Caco-2 (cell line): Measurements from ENCODE around the gene CCNQ. TPM values are rescaled to one million over a fixed set of nuclear protein-coding genes. Genes with fewer than 3 reads are reported as not detected.

Experiments used
- BruUV-seq: library from RNA; stranded (reverse); fragments of 400-500 nt; replicated peaks from 2 replicates; lab custom pipeline; 2021; lab: Mats Ljungman, UMichigan
- CTCF ChIA-PET: fragments of 300-600 bp; sonication (Branson Sonifier 250); formaldehyde crosslinking; loops from one replicate; lab custom pipeline; 2022; ENCODE audit warnings: antibody characterized with exemption; lab: Charles Lee
- POLR2A ChIA-PET: fragments of 300-600 bp; sonication (Branson Sonifier 250); formaldehyde crosslinking; loops from one replicate; lab custom pipeline; 2022; ENCODE audit warnings: antibody characterized with exemption; lab: Charles Lee
- DNase-seq, 2 experiments: peaks; one replicate each; pipeline versions ENCODE4 v3.0.0 to v3.0.0-alpha.2; 2020 to 2022
- H3K27me3 ChIP-seq: replicated peaks from 2 replicates; pipeline ENCODE4 v1.6.0; 2011; ENCODE audit warnings: low read length; ENCODE audit not compliant: control insufficient read depth, insufficient read depth
- H3K36me3 ChIP-seq: 2 replicates; pipeline ENCODE4 v1.5.1; 2011; ENCODE audit warnings: low read length; ENCODE audit not compliant: control insufficient read depth, insufficient read depth
- H3K4me1 ChIP-seq: fragments of 250-450 bp; sonication (Bioruptor Pico); 2 replicates; pipeline ENCODE4 v1.5.1; 2020; ENCODE audit warnings: mild to moderate bottlenecking
- H3K4me3 ChIP-seq: 2 replicates; pipeline ENCODE4 v1.5.1; 2011; ENCODE audit warnings: low read depth, mild to moderate bottlenecking, control low read depth, low read length
- H3K9me3 ChIP-seq: fragments of 250-450 bp; sonication (Bioruptor Pico); 2 replicates; pipeline ENCODE4 v1.5.1; 2020; ENCODE audit warnings: mild to moderate bottlenecking, moderate library complexity
- H3K27ac Mint-ChIP-seq: one replicate; pipeline ENCODE4 v1.8.0; 2022; ENCODE audit warnings: mixed read lengths; ENCODE audit not compliant: unreplicated experiment
- H3K27me3 Mint-ChIP-seq: one replicate; pipeline ENCODE4 v1.8.0; 2022; ENCODE audit warnings: mixed read lengths; ENCODE audit not compliant: insufficient read depth, unreplicated experiment
- H3K36me3 Mint-ChIP-seq: one replicate; pipeline ENCODE4 v1.8.0; 2022; ENCODE audit warnings: mild to moderate bottlenecking, mixed read lengths; ENCODE audit not compliant: insufficient read depth, unreplicated experiment
- H3K4me1 Mint-ChIP-seq: one replicate; pipeline ENCODE4 v1.8.0; 2022; ENCODE audit warnings: low read depth, mixed read lengths; ENCODE audit not compliant: unreplicated experiment
- H3K4me3 Mint-ChIP-seq: one replicate; pipeline ENCODE4 v1.8.0; 2022; ENCODE audit warnings: mild to moderate bottlenecking, moderate library complexity, mixed read lengths; ENCODE audit not compliant: unreplicated experiment
- H3K9me3 Mint-ChIP-seq: one replicate; pipeline ENCODE4 v1.8.0; 2022; ENCODE audit warnings: mixed read lengths; ENCODE audit not compliant: unreplicated experiment
- CTCF ChIP-seq, 2 experiments: fragments of 200-600 bp in 1 of 2; IDR thresholded peaks; 1 replicate in 1 of 2; 2 replicates in 1 of 2; pipeline versions ENCODE4 v1.5.1 to v1.8.0; 2011 to 2022; ENCODE audit warnings: antibody characterized with exemption in 1 of 2, control low read depth in 1 of 2, inconsistent platforms in 1 of 2, low read depth in 1 of 2, low read length in 1 of 2, mild to moderate bottlenecking in 1 of 2, moderate library complexity in 1 of 2; ENCODE audit not compliant: insufficient read depth in 1 of 2, severe bottlenecking in 1 of 2, unreplicated experiment in 1 of 2
- intact Hi-C: fragments of 100-400 bp; cut with micrococcal nuclease; formaldehyde crosslinking; loops from one replicate; pipeline ENCODE4 v1.10.0; 2022; ENCODE audit not compliant: unreplicated experiment
- total RNA-seq: library from RNA; stranded (reverse); gene quantifications from 2 replicates; pipeline ENCODE4 v1.2.3, GENCODE V29; 2022

Gene CCNQ
- total RNA-seq, 1 experiment from 2014 or later = 23.8 TPM

DNA sequence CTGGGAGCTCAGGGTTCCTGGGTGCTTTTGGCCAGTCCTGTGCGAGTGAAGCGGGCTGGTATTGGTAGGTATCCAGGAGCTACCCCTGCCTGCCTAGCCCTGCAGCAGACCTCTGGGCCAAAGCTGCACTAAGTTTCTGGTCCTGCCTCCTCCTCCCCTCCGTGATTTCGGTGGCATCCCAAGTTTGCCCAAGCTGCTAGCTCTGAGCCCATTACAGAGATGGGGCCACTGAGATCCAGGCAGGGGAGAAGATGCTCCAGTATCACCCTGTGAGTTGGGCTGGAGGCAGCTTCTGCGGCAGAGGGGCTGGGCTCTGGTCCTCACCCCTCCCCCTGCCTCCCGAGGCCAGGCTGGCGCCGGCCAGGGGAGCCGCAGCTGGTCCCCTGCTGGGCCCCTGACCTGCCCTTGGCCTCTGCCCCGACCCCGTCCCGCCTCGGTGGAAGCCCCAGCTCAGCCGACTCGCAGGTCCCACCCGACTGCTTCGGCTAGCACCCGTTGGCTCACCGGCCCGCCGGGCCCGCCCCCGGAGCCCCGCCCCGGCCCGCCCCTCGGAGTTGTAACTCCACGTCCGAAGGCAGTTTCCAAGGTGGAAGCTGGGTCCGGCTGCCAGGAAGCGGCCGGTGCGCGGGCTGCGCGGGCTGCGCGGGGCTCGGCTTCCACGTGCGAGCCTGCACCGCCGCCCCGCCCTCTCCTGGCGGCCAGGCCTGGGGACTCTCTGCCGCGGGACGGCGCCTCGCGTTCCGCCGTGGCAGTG, 47.9 kb upstream of the CCNQ start, which contains the start of gene DUSP9:
Gene DUSP9 (plus strand): TSS at position 584 of the 754 bp plus-strand sequence. CDS start 751 bp downstream, outside the sequence.
- no TSS peak for BruUV-seq
- intact Hi-C loops = loop anchor here (5.0 kb wide), 1 partner anchor 34 kb away; no protein-coding TSS in a partner anchor
- no peaks in the 10 kb centered on the region for H3K9me3 ChIP-seq
- no peaks in the 10 kb centered on the region for H3K27me3 ChIP-seq
- TF ChIP-seq CTCF (IDR thresholded peaks at IDR 0.05; ENCODE audit: insufficient read depth in 1 of 2, low read depth in 1 of 2, low read length in 1 of 2, severe bottlenecking in 1 of 2, unreplicated experiment in 1 of 2) = no peak
- Mint-ChIP-seq H3K4me3 (peak within 1 kb of the TSS; percentile 43), H3K27ac (no peak within 1 kb of the TSS), H3K27me3 (peaks cover 4% of the 10 kb centered on the region), H3K9me3 (no peaks in the 10 kb centered on the region), H3K4me1 (no peaks in the 10 kb centered on the region), H3K36me3 (no peaks in the 10 kb centered on the region)
- no peaks in the 10 kb centered on the region for H3K36me3 ChIP-seq
- peak within 1 kb of the TSS; percentile 31 for H3K4me3 ChIP-seq
- peak; percentile 74 to 82 for DNase-seq
- H3K4me1 ChIP-seq = peaks cover 24% of the 10 kb centered on the region
- POLR2A ChIA-PET = interaction anchor here (0.6 kb wide), 1 partner anchor 35 kb away, joined by 3 read pairs; no protein-coding TSS in a partner anchor
- CTCF ChIA-PET = interaction anchor here (0.5 to 3.4 kb wide), 10 partner anchors 10 to 92 kb away, joined by 3 to 15 read pairs (median 3); partner anchors contain the start of gene CCNQ

DNA sequence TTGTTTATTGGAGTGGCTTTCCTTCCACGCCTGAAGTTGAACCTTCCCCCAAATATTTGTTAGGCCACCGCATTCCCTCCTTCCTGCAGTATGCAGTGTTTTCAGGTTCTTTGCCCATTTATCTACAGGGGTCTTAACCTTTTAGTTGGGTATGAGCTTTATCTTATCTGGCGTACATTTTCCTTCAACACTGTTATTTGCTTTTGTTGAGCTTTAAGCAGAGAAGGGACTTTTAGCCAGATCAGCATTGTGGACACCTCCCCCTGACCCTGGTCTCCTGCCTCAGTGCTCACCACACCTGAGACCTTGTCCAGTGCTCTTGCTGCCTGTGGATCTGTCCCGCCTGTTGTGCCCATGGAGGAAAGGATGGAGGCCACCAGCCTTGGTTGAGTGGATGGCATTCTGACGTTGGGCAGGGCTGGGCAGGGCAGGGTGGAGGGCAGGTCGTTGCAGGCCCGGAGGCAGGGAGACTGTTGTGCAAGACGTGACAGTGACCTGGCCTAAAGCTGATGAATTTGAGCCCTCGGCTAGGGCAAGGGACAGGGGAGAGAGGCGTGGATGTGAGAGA, 47.1 kb upstream of the CCNQ start:
- DNase-seq = peak; percentile 32 to 65
- no peaks in the 10 kb centered on the region for H3K36me3 ChIP-seq
- peaks cover 6% of the 10 kb centered on the region for H3K4me1 Mint-ChIP-seq
- intact Hi-C loops = loop anchor here (5.0 kb wide), 1 partner anchor 34 kb away; no protein-coding TSS in a partner anchor
- no peaks in the 10 kb centered on the region for H3K9me3 ChIP-seq
- no TSS peak for BruUV-seq
- CTCF ChIA-PET = interaction anchor here (0.5 to 3.4 kb wide), 8 partner anchors 10 to 47 kb away, joined by 3 to 15 read pairs (median 5); partner anchors contain the start of gene CCNQ
- H3K27me3 Mint-ChIP-seq = peaks cover 4% of the 10 kb centered on the region
- H3K27ac Mint-ChIP-seq = no peak overlapping the region
- H3K9me3 Mint-ChIP-seq = no peaks in the 10 kb centered on the region
- no peaks in the 10 kb centered on the region for H3K27me3 ChIP-seq
- H3K36me3 Mint-ChIP-seq = no peaks in the 10 kb centered on the region
- peak overlapping the region; percentile 43 for H3K4me3 Mint-ChIP-seq
- peak overlapping the region; percentile 10; the same call in 1 of the 2 replicates for H3K4me3 ChIP-seq
- no peak for TF ChIP-seq CTCF (IDR thresholded peaks at IDR 0.05; ENCODE audit: insufficient read depth in 1 of 2, low read depth in 1 of 2, low read length in 1 of 2, severe bottlenecking in 1 of 2, unreplicated experiment in 1 of 2)
- POLR2A ChIA-PET = no interaction called here
- peaks cover 24% of the 10 kb centered on the region for H3K4me1 ChIP-seq

- H3K4me3 ChIP-seq = no peak overlapping the region
- CTCF ChIA-PET = interaction anchor here (1.1 to 1.5 kb wide), 4 partner anchors 9 to 106 kb away, joined by 3 to 7 read pairs (median 4); no protein-coding TSS in a partner anchor
- H3K4me3 Mint-ChIP-seq = no peak overlapping the region
These were observed 46.2 kb upstream of the CCNQ start for GRCh38 chrX:153645151-153645550.

More at GRCh38 chrX:153645151-153645550, 46.2 kb upstream of the CCNQ start:
- H3K36me3 ChIP-seq = no peaks in the 10 kb centered on the region
- Mint-ChIP-seq H3K27me3 (peaks cover 4% of the 10 kb centered on the region), H3K27ac (no peak overlapping the region), H3K4me1 (peaks cover 6% of the 10 kb centered on the region), H3K9me3 (no peaks in the 10 kb centered on the region), H3K36me3 (no peaks in the 10 kb centered on the region)
- DNase-seq = no peak
- POLR2A ChIA-PET = no interaction called here
- H3K4me1 ChIP-seq = peaks cover 24% of the 10 kb centered on the region
- no peaks in the 10 kb centered on the region for H3K9me3 ChIP-seq
- intact Hi-C loops = loop anchor here (5.0 kb wide), 1 partner anchor 33 kb away; no protein-coding TSS in a partner anchor
- no peak for TF ChIP-seq CTCF (IDR thresholded peaks at IDR 0.05; ENCODE audit: insufficient read depth in 1 of 2, low read depth in 1 of 2, low read length in 1 of 2, severe bottlenecking in 1 of 2, unreplicated experiment in 1 of 2)
- H3K27me3 ChIP-seq = no peaks in the 10 kb centered on the region
- BruUV-seq = no TSS peak
